ENCODE measurements around the gene MOBP.
"Not testable (repeated sequence)": the region's sequence is repeated elsewhere in the genome, so short reads cannot be mapped to it uniquely, and the experiment has no call there.

DNA sequence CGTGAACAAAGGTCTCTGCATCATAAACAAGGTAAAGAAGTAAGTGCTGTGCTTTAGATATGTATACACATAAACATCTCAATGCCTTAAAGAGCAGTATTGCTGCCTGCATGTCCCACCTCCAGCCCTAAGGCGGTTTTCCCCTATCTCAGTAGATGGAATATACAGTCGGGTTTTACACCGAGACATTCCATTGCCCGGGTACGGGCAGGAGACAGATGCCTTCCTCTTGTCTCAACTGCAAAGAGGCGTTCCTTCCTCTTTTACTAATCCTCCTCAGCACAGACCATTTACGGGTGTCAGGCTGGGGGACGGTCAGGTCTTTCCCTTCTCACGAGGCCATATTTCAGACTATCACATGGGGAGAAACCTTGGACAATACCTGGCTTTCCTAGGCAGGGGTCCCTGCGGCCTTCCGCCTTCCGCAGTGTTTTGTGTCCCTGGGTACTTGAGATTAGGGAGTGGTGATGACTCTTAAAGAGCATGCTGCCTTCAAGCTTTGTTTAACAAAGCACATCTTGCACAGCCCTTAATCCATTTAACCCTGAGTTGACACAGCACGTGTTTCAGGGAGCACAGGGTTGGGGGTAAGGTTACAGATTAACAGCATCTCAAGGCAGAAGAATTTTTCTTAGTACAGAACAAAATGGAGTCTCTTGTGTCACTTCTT is 48.8 kb upstream of the MOBP start:
- not testable (repeated sequence) for TF ChIP-seq POLR2A (IDR thresholded peaks at IDR 0.05; ENCODE audit: low read depth, low read length); POLR2AphosphoS5 (IDR thresholded peaks at IDR 0.05; ENCODE audit: low read depth, low read length); PAX5 (IDR thresholded peaks at IDR 0.05; ENCODE audit: insufficient read depth, low read length, severe bottlenecking); TAF1 (IDR thresholded peaks at IDR 0.05; ENCODE audit: low read depth, low read length); SPI1 (IDR thresholded peaks at IDR 0.05; ENCODE audit: low read depth, low read length); POU2F2 (IDR thresholded peaks at IDR 0.05; ENCODE audit: low read depth, low read length)
